SH-SY5Y (cell line): ENCODE data around the gene TBC1D16.

ENCODE experiments used
- GATA2 ChIP-seq: IDR thresholded peaks from 2 replicates; pipeline ENCODE4 v1.6.1; 2011; ENCODE audit warnings: mild to moderate bottlenecking, low read depth, low read length
- GATA3 ChIP-seq: IDR thresholded peaks from 2 replicates; pipeline ENCODE4 v1.6.1; 2011; ENCODE audit warnings: low read depth, mild to moderate bottlenecking, low read length, moderate library complexity

TBC1D16 gene

DNA sequence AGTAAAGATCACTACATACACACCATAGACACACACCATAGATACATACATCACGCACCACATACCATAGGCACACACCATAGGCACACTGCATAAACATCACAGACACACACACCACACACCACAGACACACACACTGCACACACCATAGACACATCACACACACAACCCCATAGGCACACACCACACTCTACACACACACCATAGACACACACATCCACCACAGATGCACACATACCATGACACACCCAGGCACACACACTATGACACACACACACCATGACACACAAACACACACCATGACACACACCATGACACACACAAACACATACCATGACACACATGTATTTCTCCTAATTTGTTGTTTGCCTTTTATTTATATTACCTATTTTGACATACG, 14.1 kb downstream of the TBC1D16 start:
- TF ChIP-seq GATA2 (no peak), GATA3 (no peak)

GRCh38 chr17:80018917-80019651, 16.6 kb downstream of the TBC1D16 start:
- TF ChIP-seq GATA3 (no peak), GATA2 (no peak)

DNA sequence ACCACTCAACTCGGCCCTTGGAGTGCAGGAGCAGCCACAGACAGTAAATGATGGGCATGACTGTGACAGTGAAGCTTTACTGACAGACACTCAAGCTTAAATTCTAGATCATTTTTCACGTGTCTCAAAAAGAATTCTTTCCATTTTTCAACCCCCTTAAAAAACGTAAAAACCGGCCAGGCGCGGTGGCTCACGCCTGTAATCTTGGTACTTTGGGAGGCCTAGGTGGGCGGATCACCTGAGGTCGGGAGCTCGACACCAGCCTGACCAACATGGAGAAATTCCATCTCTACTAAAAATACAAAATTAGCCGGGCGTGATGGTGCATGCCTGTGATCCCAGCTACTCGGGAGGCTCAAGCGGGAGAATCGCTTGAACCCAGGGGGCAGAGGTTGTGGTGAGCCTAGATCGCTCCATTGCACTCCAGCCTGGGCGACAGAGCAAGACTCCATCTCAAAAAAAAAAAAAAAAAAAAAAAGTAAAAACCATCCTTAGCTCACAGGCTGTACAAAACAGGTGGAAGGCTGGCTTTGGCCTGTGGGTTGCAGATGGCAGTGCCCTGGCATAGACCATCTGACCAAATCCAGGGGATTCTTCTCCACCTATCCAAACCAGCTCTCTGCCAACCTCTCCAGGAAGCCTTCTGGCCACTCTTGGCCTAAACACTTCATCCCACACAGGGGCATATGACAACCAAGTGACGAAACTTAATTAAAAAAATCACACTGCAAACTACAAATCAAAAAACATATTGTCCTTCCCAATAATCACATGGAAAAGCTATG, 18.3 kb downstream of the TBC1D16 start:
- TF ChIP-seq GATA2 (no peak), GATA3 (no peak)

- TF ChIP-seq GATA3 (no peak), GATA2 (no peak)
These were observed 22.6 kb downstream of the TBC1D16 start for GRCh38 chr17:80012765-80013741.

DNA sequence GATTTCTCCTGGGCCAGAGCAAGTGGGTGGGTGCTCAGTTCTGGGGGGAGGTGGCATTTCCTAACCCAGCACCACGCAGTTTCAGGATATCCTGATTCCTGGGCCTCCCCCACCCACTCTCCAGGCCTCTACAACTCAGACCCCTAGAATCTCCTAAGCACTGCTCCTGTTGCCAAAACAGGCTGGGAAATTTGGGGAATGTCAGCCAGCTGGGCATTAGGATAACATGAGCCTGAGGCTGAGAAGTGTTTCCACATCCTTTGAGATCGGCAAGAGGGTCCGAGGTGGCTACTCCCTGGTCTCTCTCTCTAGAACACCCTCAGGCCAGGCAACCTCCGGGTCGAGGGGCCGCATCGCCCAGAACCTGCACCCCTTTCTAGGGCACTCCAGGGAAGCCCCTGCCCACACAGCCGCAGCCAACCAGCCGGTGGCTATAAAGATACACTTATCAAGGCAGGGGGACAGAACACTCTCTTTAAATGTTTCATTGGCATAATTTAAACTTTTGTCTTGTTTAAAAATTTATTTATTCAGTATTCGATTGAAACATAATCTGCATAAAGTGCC, 23.6 kb downstream of the TBC1D16 start:
- TF ChIP-seq GATA3: no peak
- TF ChIP-seq GATA2: no peak

DNA sequence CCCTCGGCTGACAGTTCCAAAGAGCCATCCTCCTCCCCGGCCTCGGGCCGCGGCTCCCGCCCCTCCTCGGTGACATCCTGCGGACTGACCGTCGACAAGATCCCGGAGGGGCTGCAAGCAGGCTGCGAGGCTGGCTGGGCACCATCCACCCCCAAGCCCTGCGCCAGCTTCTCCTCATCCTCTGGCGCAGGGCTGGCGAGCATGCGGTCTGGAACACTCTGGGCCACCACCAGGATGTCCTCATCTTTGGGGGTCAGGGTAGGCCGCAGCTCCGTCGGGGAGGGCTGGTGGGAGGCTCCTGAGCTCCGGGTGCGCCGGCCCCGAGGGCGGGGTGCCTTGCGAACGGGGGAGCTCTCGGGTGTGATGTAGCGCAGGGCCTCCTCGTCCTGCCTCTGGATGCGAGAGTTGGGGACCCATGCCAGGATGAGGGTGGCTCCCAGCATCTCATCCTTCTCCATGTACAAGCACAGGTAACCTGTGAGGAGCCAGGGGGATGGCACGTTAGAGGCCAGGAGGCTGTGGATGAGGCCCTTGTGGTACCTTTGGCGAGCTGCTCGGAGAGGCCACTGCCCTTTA, 25.3 kb downstream of the TBC1D16 start:
- TF ChIP-seq GATA2 (no peak), GATA3 (no peak)

- TF ChIP-seq GATA2: no peak
- no peak for TF ChIP-seq GATA3
These were observed 26.0 kb downstream of the TBC1D16 start for GRCh38 chr17:80009391-80010282.

- TF ChIP-seq GATA3: no peak
- TF ChIP-seq GATA2: no peak
These were observed 26.8 kb downstream of the TBC1D16 start for GRCh38 chr17:80008848-80009247.

- no peak for TF ChIP-seq GATA3
- TF ChIP-seq GATA2: no peak
These were observed 27.3 kb downstream of the TBC1D16 start for GRCh38 chr17:80008383-80008840.

GRCh38 chr17:80007939-80008338, 27.7 kb downstream of the TBC1D16 start:
- no peak for TF ChIP-seq GATA3

GRCh38 chr17:80006811-80007752, 28.6 kb downstream of the TBC1D16 start:
- TF ChIP-seq GATA2 (no peak), GATA3 (no peak)
